ENCODE results near the gene AK3.
A peak's percentile ranks its signal among the peaks of the same experiment; 100 is the strongest.

The AK3 gene

DNA sequence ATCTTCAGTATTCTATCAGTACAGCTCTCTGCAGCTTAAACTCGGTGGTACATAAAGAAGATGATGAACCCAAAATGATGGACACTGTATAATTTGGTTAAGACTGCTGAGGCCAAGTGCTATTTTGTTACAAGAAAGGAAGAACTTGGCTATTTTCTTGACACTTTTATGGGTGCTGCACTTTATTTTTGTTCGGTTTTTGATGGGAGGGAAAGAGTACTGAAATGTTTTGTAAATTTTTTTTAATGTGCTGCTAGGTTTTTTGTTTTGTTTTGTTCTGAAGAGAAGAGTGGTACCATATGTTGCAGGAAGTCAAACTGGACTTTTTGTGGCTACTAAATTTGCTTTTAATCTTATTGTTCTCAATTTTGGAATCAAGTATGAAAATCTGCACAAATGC is 35.0 kb downstream of the AK3 start:
- no peak for DNase-seq (ENCODE audit: low read depth)

DNA sequence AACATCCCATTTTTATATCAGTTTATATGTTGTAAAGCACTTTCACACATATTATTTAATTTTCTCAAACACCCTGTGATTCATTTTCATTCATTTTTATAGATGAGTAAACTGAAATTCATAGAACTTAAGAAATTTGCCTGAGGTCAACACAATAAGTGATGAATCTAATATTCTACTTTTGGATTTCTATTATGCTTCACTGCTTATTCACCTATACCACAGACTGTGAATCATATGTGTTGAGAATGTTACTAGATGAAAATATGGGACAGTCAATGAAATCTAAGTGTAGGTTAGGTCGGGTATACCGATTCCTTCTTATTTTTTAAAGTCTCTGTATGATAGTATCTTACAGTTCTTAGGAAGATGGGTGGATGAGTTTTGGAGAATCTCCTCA is 36.9 kb downstream of the AK3 start:
- DNase-seq (ENCODE audit: low read depth): no peak

DNA sequence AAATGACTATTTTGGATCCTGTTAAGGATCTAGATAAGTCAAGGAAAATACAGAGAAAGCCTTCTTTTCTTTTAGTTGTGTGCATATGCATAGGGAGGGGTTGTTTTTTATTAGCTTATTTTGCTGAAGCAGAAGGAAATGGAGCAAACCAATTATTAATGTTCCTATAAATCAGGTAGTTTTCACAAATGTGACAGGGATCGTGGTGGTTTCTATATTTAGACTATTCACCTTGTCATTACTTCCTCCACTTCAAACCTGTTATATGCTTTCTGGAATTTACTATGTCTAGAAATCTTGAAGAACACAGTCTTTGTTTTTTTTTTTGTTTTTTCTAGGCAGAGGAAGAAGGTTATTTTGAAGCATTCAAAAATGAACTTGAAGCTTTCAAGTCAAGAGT is 39.5 kb downstream of the AK3 start:
- no peak for DNase-seq (ENCODE audit: low read depth)

DNA sequence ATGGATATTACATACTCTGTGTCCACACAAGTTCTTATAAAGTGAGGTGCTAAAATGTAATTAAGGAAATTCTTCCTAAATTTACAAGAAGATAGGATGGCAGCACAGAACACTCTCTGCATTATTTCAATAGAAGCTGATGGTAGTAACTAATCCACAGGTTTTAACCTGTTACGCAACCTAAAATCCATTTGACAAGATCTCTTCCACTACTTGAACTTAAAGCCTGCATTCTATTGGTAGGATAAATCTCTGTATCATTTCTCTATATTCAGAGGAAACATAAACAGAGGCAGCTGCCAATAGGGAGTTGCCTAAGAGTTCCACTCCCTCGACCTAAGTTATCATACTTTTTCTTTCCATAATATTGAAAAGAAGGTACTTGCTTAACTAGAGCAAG is 40.1 kb downstream of the AK3 start:
- no peak for DNase-seq (ENCODE audit: low read depth)

DNA sequence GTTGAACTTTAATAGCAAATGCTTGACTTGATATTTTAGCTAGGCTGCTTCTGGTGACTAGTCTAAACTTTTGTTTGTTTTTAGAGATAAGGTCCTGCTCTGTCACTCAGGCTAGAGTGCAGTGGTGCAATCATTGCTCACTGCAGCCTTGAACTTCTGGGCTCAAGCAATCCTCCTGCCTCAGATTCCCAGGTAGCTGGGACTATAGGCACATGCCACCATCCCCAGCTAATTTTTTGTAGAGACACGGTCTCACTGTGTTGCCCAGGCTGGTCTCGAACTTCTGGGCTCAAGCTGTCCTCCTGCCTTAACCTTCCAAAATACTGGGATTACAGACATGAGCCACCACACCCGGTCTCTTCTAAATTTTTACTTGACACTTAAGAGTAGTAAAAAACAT is 40.9 kb downstream of the AK3 start:
- no peak for DNase-seq (ENCODE audit: low read depth)

DNA sequence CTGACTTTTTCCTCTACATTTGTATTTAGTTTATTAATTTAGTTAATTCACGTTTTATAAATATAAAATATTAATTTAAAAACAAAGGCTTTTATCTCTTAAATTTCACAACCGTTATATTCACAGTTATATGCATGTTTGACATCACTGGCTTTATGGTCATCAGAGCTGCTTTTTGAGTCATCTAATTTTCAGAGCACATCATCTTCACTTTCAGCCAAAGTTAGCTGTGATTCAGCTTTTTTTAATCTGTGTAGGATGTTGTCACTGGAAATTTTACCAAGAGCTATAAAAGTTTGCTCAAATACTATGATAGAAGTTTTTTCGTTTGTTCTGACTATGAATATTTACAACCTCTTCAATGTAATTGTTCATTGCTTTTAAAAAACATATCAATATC is 49.2 kb downstream of the AK3 start:
- DNase-seq (ENCODE audit: low read depth): no peak

DNA sequence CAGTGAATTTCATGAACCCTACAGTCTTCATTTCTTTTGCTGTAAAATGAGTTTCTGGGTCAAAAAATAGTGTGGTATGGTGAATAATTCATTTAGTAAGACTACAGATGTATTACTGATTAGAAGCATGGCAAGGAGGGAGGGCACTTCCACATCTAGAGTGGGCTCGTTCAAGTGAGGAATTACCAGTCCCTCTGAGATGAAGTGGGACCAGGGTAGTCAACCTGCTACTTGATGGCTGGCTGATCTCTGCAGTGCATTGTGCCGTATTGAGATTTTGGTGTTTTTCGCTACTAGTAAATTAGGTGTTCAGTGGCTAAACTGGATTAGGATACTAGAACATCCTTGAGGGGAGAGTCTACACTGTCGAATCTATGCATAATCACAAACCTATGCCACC is 50.9 kb downstream of the AK3 start:
- no peak for DNase-seq (ENCODE audit: low read depth)

DNA sequence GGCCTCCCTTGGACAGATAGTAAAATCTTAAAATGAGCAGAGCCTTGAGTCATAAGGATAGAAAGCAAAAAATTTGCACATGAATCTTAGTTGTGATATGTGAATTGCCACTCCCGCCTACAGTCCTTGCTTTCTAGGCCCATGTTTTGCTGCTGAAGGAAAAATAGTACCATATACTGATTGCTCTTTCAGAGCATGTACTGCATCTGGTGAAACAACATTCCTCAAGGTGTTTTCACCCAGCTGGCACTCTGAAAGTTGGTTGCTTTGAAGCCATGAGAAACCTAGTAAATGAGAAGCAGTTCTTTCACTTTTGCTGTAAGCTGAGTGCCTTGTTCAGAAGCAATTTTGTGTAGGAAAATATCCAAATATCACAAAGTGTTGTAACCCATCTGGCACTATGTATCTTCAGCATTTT is 51.3 kb downstream of the AK3 start:
- DNase-seq (ENCODE audit: low read depth): no peak

DNA sequence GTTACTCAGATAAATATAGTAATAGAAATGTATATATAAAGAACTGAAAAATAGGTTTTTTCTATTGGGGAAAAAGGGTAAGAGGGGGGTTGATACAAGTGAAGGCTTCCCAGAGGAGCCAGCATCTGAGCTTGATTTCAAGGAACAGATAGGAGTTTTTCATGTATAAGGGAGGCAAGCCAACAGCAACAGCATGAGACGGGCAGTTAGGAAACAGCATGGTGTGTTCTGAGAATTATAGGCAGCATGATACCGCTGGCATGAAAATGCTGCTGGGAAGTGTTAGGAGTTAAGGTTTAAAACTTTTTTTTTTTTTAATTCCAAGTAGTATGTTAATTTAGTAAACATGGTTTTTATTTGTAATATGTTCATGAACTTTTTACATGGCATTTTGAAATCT is 52.0 kb downstream of the AK3 start:
- DNase-seq (ENCODE audit: low read depth): no peak

DNA sequence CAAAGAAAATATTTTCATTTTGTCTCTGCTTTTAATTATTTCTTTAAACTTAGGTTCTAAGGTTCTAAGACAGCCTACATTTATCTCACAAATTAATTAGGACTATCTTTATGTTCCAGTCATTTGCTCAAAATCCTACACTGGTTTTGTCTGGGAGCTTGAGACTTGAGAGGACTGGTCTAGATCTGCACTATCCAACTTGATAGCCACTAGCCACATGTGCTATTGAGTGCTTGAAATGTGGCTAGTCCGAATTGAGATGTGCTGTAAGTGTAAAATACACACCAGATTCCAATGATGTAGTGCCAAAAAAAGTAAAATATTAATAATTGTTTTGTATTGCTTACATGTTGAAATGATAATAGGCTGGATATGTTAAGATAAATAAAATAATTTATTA is 54.4 kb downstream of the AK3 start:
- DNase-seq (ENCODE audit: low read depth): no peak

DNA sequence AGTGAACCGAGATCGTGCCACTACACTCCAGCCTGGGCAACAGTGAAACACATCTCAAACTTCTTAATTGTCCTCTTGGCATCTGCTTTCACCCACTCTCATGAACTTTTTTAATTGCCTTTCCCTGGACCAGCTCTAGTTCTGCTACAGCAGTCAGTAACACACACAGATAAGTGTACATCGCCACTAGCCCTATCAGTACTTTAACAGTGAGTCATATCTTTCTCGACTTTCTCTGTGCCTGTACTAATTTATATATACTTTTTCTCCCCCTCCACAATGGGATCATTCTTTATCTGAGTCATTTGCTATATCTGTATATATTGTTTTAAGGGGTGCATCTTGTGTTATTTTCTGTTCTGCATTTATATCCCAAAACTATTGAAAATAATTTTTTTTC is 54.9 kb downstream of the AK3 start:
- DNase-seq (ENCODE audit: low read depth): no peak

DNA sequence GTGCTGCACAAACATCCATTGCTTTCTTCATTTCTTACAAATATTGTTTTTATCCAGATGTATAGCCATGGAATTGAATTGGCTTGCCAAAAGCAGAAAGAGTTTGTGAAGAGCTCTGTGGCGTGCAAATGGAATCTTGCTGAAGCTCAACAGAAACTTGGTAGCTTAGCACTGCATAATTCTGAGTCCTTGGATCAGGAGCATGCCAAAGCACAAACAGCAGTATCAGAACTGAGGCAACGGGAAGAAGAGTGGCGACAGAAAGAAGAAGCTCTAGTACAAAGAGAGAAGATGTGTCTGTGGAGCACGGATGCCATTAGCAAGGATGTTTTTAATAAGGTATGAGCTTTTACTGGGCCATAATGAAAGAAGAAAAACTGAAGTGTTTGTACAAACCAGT is 56.2 kb downstream of the AK3 start:
- DNase-seq (ENCODE audit: low read depth): no peak

DNA sequence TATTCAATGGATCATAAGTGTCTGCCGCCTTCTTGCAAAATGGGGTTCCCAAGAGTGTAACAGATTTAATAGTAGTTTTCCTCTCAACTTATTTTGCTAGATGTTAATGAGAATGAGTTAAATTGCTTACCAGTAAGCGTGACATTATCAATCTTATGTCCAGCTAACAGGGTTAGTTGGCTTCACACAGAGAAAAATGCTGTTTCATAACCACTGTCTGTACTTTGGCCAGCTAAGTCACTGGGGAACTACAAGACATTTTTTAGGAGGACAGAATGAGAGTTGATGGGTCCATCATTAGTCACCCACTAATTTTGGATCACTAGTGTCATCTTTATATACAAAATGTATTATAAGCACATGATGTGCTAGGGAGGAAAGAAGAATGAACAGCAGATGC is 60.3 kb downstream of the AK3 start:
- DNase-seq (ENCODE audit: low read depth): no peak

DNA sequence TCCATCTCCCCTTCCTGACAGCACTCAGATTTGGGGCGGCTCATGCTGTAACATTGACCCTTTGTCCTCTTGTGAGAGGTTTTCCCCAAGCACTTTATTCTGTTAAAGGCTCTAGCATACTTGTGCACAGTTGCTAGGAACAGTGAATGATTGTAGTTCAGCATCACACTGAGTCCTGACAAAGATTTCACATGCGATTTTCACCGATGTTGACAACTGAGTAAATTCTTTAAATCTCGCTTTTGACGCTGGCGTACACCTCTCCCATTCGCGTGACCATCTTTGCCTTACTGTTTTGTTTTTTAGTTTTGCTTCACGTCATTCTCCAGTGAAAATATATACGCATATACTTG is 60.9 kb downstream of the AK3 start:
- DNase-seq (ENCODE audit: low read depth): no peak

DNA sequence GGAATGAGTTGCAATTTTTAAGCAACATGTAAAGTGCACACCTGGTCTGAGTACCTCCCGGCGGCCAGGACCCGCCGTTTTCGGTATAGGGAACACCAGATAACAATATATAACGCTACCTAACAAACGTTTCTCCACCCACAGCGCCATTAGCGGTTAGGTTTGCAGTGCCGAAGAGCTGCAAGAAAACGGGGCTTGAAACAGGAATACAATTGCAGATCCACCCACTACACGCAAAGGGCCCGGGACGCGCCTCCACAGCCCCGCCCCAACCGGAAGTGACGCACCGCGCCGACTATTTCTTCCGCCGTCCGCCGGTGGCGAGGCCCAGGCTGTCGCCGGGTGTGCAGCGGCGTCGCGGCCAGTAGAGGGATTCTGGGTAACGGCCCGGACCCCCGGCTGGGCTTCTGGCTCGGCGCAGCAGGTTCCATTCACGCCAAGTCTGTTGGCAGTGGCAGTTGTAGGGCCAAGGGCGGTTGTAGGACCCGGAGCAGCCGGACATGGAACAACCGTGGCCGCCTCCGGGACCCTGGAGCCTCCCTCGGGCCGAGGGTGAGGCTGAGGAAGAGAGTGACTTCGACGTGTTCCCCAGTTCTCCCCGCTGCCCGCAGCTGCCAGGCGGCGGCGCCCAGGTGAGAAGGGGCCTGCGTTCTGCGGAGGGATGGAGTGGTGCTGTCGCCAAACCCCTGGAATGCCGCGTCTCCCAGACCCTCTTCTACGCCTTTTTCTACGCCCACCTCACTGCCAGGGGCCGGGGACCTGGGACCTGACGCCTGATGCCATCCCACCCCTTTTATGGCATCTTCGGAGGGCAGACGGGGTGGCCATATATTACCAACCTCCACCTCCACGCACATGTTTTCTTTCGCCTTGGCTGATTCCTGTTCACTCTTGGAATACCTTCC is 61.5 kb downstream of the AK3 start, which contains the start of gene CDC37L1:
Gene CDC37L1, plus strand, starts transcription at position 302 of the 905 bp plus-strand sequence. Its CDS starts 199 bp downstream, at position 501.
- DNase-seq (ENCODE audit: low read depth): peak; percentile 95

DNA sequence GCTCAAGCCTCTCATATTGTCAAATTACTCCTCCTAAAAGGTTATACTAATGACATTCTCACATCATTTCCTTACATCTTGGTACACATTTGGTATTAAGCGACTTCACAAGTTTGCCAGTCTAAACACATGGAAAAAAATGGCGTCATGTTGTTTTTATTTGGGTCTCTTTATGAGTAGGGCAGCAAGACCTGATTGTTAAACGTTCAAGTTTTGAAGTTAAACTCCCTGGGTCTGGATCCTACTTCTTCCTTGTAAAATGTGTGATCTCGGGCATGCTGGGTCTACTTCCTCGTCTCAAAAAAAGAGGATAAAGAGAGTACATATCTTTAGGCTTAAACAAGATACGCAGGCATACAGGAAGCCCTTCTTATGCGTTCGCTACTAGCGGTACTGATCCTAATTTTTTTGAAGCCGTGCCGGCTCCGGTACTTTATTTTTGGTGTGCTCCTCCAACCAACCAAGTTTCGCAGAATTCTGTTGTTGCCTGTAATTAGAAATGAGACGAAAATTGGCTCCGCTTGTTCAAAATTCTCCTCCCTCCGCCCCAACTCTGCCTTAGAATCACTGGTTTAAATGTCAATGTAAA is 62.2 kb downstream of the AK3 start:
- no peak for DNase-seq (ENCODE audit: low read depth)

DNA sequence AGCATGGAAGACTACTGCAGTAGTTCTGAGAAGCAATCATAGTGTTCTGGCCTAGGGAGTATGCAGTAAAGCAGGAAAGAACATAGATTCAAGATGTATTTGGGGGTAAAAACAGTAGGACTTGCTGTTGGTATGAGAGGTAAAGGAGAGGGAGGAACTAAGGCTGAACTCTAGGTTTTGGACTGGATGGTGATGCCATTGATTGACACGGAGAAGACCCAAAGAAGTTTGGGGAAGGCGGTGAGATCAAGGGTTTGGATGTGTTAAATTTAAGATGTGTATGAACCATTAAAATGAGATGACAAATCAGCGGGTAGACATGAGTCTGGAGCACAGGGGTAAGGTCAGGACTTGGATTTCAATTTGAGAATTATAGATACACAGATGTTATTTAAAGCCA is 63.6 kb downstream of the AK3 start:
- no peak for DNase-seq (ENCODE audit: low read depth)

DNA sequence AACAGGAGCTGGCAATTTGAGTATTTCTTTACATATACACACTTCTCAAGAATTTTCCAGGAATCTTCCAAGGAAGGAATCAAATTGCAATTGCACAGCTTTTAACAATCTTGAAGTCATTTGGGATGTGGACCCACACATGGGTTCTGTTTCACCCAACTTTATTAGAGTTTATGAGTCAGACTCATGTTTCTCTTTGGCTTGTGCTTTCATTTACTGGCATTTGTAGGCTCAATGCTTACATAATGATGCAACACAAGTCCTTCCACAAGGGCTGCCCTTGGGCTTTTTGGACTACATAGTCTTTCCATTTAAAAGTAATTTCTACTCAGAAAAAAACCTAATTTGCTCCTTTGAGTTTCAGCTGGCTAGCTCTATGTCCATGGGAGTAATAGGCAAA is 66.2 kb downstream of the AK3 start:
- no peak for DNase-seq (ENCODE audit: low read depth)

DNA sequence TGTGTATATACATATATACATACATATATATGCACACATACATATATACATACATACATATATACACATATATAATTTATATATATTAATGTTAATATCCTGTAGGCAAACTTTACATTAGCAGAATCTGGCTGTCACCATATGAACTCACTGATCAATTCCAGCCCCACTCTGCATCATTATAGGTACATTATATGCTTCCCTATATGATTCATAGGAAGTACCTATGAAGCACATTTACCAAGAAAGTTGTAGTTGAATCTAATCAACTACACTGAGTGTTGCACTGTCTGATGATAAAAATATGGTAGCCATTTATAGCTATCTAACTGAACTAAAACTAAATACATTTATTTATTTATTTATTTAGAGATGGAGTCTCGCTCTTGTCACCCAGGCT is 69.3 kb downstream of the AK3 start:
- DNase-seq (ENCODE audit: low read depth): no peak

DNA sequence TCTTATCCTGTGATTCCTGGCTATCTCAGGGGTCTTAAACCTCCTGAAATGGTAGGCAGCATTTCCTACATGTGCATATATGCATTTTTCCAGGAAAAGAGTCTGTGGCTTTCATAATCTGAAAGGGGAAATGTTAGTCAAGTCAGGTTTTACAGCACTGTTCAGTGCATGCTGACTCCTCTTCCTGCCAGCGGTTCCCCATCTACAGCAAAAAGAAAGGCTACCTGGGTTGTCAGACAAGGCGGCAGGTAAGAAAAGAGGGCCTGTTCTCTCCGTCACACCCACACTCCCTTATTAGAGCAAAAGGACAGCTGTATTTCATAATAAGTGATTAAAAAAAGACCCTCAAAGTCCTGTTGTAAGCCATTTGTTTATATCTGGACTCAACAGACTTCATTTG is 70.4 kb downstream of the AK3 start:
- no peak for DNase-seq (ENCODE audit: low read depth)

DNA sequence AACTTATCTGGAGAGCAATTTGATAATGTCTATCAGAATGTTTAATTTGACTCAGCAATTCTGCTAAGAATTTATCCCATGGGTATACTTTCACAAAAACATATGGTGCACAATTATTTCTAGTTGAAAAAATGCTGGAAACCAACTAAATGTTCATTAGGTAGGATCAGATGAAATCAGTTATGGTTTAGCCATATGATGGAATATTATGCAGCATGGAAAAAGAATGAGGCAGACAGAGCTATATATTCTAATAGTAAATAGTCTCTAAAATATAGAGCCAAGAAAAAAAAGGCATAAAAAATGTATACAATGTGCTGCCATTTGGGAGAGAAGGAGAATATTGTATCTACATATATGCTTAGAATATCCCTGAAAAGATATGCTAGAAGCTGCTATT is 71.1 kb downstream of the AK3 start:
- no peak for DNase-seq (ENCODE audit: low read depth)

DNA sequence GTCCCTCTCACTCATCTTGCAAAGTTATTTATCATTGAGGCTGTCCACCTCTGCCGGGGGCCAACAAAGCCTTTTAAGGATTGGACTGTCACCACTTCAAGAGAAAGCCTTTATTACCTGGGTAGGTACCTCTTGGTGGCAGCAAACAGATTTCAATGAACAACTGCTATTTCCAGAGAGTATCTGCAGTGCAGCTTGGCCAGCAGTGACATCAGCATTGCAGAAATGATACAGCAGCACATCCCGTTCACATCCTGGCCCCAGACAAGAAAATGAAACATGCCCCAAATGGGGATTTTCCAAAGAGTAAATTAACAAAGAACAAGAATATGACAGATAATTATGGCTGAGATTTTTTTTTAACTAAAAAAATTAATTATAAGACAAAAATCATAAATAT is 72.4 kb downstream of the AK3 start:
- no peak for DNase-seq (ENCODE audit: low read depth)

DNA sequence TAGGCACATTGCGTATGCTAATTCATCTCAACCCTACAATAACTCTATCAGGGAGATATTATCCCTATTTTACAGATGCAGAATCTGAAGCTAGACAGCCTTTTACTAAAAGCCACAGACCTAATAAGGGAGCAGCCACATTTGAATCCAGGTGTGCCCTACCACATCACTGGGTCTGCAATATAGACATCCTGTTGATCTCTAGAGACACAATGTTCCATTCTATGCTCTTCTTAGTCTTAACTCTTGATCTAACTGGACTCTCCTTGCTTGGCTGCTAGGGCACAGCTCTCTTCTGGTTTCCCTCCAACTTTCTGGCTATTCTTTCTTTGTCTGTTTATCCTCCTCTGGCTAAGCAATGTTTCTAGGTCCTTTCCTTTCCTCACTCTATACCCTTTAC is 73.3 kb downstream of the AK3 start:
- DNase-seq (ENCODE audit: low read depth): no peak

Data from T-helper 22 cell (primary cell).